Esophagus squamous epithelium (tissue), 5 donors: ENCODE measurements around the gene SCGB2B2. TPM values are rescaled to one million over a fixed set of nuclear protein-coding genes. Genes with fewer than 3 reads are reported as not detected.

ENCODE experiments used
- DNase-seq: peaks from one replicate; lab custom pipeline; 2025; lab: John Stamatoyannopoulos, UW
- H3K27ac ChIP-seq, 4 donors: fragments of 200-600 bp; sonication (generic); one replicate each; pipeline ENCODE4 v1.5.1; 2016 to 2019; ENCODE audit warnings: mild to moderate bottlenecking in 1 of 4
- H3K27me3 ChIP-seq, 4 donors: fragments of 200-600 bp; sonication (generic); 1 replicate in 3 of 4; 2 replicates in 1 of 4; pipeline versions ENCODE4 v1.5.1 to v1.6.0; 2017 to 2021; ENCODE audit warnings: antibody characterized with exemption in 1 of 4
- H3K36me3 ChIP-seq, 3 donors: fragments of 200-600 bp; sonication (generic); one replicate each; pipeline ENCODE4 v1.5.1; 2016 to 2019
- H3K4me1 ChIP-seq, 3 donors: fragments of 200-600 bp; sonication (generic); one replicate each; pipeline ENCODE4 v1.5.1; 2017 to 2019
- H3K4me3 ChIP-seq, 4 donors: fragments of 200-600 bp; sonication (generic); 1 replicate in 3 of 4; 2 replicates in 1 of 4; pipeline ENCODE4 v1.5.1; 2016 to 2019; ENCODE audit warnings: mild to moderate bottlenecking in 2 of 4, moderate library complexity in 1 of 4
- H3K9me3 ChIP-seq, 3 donors: fragments of 200-600 bp; sonication (generic); one replicate each; pipeline ENCODE4 v1.5.1; 2016 to 2019
- CTCF ChIP-seq, 6 experiments: fragments of 450-650 bp in 4 of 6; fragments of 200-600 bp in 2 of 6; sonication (generic) in 2 of 6; IDR thresholded peaks; one replicate each; pipeline ENCODE4 v1.5.1; 2016 to 2019; ENCODE audit warnings: antibody characterized with exemption in 6 of 6, mild to moderate bottlenecking in 4 of 6, moderate library complexity in 4 of 6
- POLR2A ChIP-seq, 4 donors: fragments of 450-650 bp; IDR thresholded peaks; one replicate each; pipeline ENCODE4 v1.6.1; 2017; ENCODE audit warnings: antibody characterized with exemption in 4 of 4, mild to moderate bottlenecking in 4 of 4, moderate library complexity in 3 of 4
- whole genome bisulfite sequencing, 2 donors: methylation state at CpG; one replicate each; pipeline ENCODE4 v1.1.5; 2018; 5-methylcytosine and 5-hydroxymethylcytosine counted together
- intact Hi-C: fragments of 100-400 bp; cut with DNase I; formaldehyde crosslinking; loops from one replicate; pipeline ENCODE4 v1.15.0; 2022
- total RNA-seq, 4 donors: library from RNA; depleted of rRNA; stranded (reverse); fragments of >200 nt; gene quantifications; one replicate each; pipeline ENCODE4 v1.1.0, GENCODE V29; 2016
- donor health status: DM: yes; HTN: yes; CAD: no.

The SCGB2B2 gene
- total RNA-seq, result under 1 TPM in 2 of 4 donors, not detected in 2; 0.48 to 0.57 TPM

GRCh38 chr19:34676697-34677385 lies at the start of gene SCGB2B2:
Gene SCGB2B2, minus strand, starts transcription at chr19:34677159. Its CDS starts 82,596 bp downstream, at chr19:34594563.
- intact Hi-C loops, result no loop called here
- H3K4me1 ChIP-seq, result peaks cover 0 to 27% (median 12%) of the 10 kb centered on the region in 3 donors
- peak within 1 kb of the TSS; percentile 61 to 90 (median 77) for H3K4me3 ChIP-seq
- no peaks in the 10 kb centered on the region for H3K27me3 ChIP-seq
- TF ChIP-seq POLR2A (IDR thresholded peaks at IDR 0.05), result no peak
- TF ChIP-seq CTCF (IDR thresholded peaks at IDR 0.05), result peak in 1 of 6 experiments; percentile 12
- peak within 1 kb of the TSS; percentile 91 to 98 (median 96) for H3K27ac ChIP-seq
- WGBS, 2 donors, result 4 to 8% methylated on average over 23 of the region's 26 CpGs
- peaks cover 0 to 35% (median 7%) of the 10 kb centered on the region in 3 donors for H3K36me3 ChIP-seq
- DNase-seq, result no peak
- peaks cover 0 to 27% (median 10%) of the 10 kb centered on the region in 3 donors for H3K9me3 ChIP-seq

GRCh38 chr19:34725400-34725799 lies 48.4 kb upstream of the SCGB2B2 start:
- no peaks in the 10 kb centered on the region for H3K36me3 ChIP-seq
- intact Hi-C loops, result no loop called here
- no peak for TF ChIP-seq CTCF (IDR thresholded peaks at IDR 0.05)
- 26 to 39% methylated on average over 4 to 6 of the region's 6 CpGs for WGBS, 2 donors
- no peak overlapping the region for H3K4me3 ChIP-seq
- no peaks in the 10 kb centered on the region for H3K9me3 ChIP-seq
- no peak for DNase-seq
- peaks cover 0 to 19% (median 0%) of the 10 kb centered on the region in 4 donors for H3K27me3 ChIP-seq
- no peak overlapping the region for H3K27ac ChIP-seq
- no peaks in the 10 kb centered on the region for H3K4me1 ChIP-seq

- intact Hi-C loops, result no loop called here
- Histone ChIP-seq H3K4me1 (no peaks in the 10 kb centered on the region), H3K27me3 (peaks cover 0 to 19% (median 0%) of the 10 kb centered on the region in 4 donors), H3K4me3 (no peak overlapping the region), H3K9me3 (no peaks in the 10 kb centered on the region), H3K27ac (no peak overlapping the region), H3K36me3 (no peaks in the 10 kb centered on the region)
- no peak for DNase-seq
- TF ChIP-seq POLR2A (IDR thresholded peaks at IDR 0.05), result no peak
- no peak for TF ChIP-seq CTCF (IDR thresholded peaks at IDR 0.05)
- 52 to 66% methylated on average over 3 to 9 of the region's 11 CpGs for WGBS, 2 donors
Observed at GRCh38 chr19:34722353-34722752, 45.4 kb upstream of the SCGB2B2 start.

- no peaks in the 10 kb centered on the region for H3K4me1 ChIP-seq
- peaks cover 0 to 4% (median 0%) of the 10 kb centered on the region in 4 donors for H3K27me3 ChIP-seq
- H3K9me3 ChIP-seq, result peaks cover 0 to 7% (median 0%) of the 10 kb centered on the region in 3 donors
- intact Hi-C loops, result no loop called here
- H3K36me3 ChIP-seq, result no peaks in the 10 kb centered on the region
- TF ChIP-seq POLR2A (IDR thresholded peaks at IDR 0.05) (no peak), CTCF (IDR thresholded peaks at IDR 0.05) (no peak)
- no peak overlapping the region for H3K4me3 ChIP-seq
- DNase-seq, result no peak
- no peak overlapping the region for H3K27ac ChIP-seq
Observed at GRCh38 chr19:34715357-34715756, 38.4 kb upstream of the SCGB2B2 start.

- Histone ChIP-seq H3K4me3 (no peak overlapping the region), H3K36me3 (no peaks in the 10 kb centered on the region), H3K27ac (no peak overlapping the region), H3K27me3 (peaks cover 0 to 4% (median 0%) of the 10 kb centered on the region in 4 donors), H3K9me3 (peaks cover 0 to 7% (median 0%) of the 10 kb centered on the region in 3 donors), H3K4me1 (no peaks in the 10 kb centered on the region)
- no peak for DNase-seq
- intact Hi-C loops, result loop anchor here (5.0 kb wide), 2 partner anchors 71 to 216 kb away; no protein-coding TSS in a partner anchor
- TF ChIP-seq CTCF (IDR thresholded peaks at IDR 0.05) (no peak), POLR2A (IDR thresholded peaks at IDR 0.05) (no peak)
- 65 to 72% methylated on average over 2 of the region's 2 CpGs for WGBS, 2 donors
Observed at GRCh38 chr19:34713262-34713637, 36.3 kb upstream of the SCGB2B2 start.
